CD4-positive, alpha-beta T cell treated with Interleukin-2 at 100 ng/mL for 4 hours (primary cell): ENCODE results near the gene IL11RA.

ENCODE experiments used
- DNase-seq: peaks from one replicate; pipeline ENCODE4 v3.0.0-alpha.2; 2020; ENCODE audit warnings: low spot score

The IL11RA gene

DNA sequence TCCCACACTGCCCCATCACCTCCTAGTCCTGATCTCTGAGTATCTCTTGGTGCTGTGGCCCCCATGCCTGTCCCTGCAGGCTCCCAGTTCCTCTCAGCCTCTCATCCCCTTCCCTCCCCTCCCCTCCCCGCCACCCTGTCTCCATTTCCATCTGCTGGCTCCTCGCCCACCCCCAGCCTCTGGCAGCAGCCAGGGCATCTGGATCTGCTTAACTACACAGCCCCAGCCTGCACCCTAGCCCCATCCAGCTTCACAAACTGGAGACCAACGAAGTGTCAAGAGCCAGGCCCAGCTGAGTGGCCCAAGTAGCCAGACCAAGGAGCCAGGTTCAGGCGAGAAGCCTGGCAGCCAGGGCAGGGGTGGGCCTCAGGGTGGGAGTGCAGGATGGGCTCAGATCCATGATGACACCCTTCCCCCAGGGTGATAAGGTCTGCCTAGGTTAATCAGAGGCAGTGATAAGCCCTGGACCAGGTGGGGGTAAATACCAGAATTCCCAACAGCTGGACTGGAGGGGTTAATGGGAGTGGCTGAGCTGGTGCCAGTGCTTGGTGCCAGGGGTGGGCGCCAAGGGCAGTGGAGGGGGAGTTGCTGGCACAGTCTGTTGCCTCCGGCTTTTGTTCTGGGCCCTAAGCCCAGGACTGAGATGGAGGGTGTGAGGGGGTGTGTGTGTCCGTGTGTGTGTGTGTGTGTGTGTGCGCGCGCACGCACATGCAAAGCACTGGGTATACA, 2.5 kb downstream of the IL11RA start:
- DNase-seq: no peak

- DNase-seq: no peak
Observed at GRCh38 chr9:34655394-34655793, 3.4 kb downstream of the IL11RA start.

GRCh38 chr9:34656992-34657391, 5.0 kb downstream of the IL11RA start:
- DNase-seq: no peak

- no peak for DNase-seq
Observed at GRCh38 chr9:34658461-34658860, 6.5 kb downstream of the IL11RA start.

- DNase-seq: peak; percentile 32
Observed at GRCh38 chr9:34659592-34660253, 7.7 kb downstream of the IL11RA start.

DNA sequence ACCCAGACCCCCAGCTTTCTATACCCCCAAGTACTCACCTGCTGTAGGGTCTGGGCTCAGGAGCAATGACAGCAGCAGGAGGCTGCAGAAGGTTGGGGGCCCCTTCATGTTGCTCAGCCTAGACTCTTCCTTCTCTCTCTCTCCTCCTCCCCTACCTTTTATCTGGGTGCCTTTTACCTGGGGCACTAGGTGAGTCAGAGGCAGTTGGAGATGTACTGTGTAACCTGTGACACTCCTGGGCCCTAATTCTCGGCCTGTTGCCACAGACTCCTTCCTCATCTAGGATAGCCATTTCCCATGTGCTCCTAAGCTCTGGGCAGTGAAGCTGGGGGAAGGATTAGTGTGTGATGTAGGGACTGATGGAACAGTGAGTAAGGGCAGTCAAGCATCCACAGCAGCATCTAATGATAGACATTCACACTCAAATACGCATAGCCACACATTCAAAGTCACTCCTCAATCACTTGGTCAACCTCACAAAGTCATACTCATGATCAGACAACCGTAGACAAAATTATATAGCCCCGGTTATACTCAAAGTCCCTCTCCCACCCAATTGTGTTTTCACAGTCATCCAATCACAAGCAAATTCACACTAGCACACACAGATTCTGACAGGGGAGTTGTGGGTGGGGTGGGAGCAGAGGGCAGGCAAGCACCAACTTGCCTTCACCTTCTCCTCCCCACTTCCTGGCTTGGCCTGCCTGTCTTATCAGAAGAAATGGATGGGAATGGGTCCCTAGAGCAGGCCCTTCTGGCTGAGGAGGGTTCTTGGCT, 10.7 kb downstream of the IL11RA start, which contains the start of gene CCL27:
TSS of gene CCL27 (minus strand) at position 132 of the 777 bp plus-strand sequence. CDS start at position 108, 24 bp downstream.
- peak; percentile 67 for DNase-seq

DNA sequence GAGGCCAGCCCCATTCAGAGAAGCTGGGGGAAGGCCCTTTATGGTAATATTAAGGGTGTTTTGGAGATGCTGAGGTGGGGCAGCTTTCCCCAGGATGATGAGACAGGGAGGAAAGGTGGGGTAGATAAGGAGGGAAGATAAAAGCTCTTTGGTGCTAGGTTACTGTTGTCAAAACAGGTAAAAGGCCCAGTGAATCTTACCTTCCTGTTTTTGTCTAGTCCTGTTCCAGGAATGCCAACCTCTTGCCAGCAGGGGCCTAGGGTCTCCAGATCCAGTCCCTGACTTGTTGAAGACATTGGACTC, 11.3 kb downstream of the IL11RA start:
- DNase-seq: peak; percentile 87

- peak; percentile 88 for DNase-seq
Observed at GRCh38 chr9:34664281-34665066, 12.5 kb downstream of the IL11RA start.

DNA sequence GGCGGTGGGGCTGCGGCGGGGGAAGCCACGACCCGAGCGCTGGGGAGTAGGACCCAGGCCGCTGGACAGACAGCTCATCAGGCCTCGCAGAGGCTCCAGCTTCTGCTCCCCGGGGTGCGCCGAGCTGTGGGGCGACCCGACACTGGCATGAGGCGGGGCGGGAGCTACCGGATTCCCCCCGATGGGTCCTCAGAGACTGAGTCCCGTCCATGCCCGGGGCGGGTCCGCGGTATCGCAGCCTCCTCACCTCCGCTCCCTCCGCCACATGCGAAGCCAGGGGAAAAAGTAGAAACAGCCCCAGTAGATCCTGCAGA, 13.0 kb downstream of the IL11RA start:
- DNase-seq: no peak

GRCh38 chr9:34665381-34666250, 13.6 kb downstream of the IL11RA start:
- peak; percentile 92 for DNase-seq

DNA sequence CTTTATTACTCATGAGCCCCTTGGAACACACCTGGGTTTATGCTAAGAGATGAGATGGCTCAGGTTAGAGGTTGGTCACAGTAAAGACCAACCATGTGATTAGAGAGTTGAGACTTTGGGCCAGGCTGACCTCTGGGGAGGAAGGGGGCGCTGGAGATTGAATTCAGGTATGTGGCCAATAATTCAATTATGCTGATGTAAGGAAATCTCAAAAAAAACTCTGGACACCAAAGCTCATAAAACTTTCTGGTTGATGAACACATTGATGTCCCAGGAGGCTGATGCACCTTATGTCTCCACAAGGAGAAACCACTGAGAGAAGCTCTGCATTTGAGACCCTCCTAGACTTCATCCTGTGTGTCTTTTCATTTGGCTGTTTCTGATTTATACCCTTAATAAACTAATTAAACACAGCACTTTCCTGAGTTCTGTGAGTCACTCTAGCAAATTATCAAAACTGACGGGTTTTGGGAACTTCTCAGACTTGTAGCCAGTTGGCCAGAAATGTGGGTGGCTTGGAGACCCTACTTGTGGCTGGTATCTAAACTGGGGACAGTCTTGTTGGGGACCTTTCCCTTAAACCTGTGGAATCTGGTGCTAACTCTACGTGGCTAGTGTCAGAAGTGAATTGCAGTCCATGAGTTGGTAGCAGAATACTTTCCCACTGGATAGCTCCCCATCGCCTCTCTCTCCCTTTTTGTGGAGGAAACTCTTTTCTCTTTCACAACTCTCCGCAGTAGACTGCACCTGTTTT, 18.0 kb downstream of the IL11RA start:
- no peak for DNase-seq

- DNase-seq: no peak
Observed at GRCh38 chr9:34671307-34671706, 19.3 kb downstream of the IL11RA start.

DNA sequence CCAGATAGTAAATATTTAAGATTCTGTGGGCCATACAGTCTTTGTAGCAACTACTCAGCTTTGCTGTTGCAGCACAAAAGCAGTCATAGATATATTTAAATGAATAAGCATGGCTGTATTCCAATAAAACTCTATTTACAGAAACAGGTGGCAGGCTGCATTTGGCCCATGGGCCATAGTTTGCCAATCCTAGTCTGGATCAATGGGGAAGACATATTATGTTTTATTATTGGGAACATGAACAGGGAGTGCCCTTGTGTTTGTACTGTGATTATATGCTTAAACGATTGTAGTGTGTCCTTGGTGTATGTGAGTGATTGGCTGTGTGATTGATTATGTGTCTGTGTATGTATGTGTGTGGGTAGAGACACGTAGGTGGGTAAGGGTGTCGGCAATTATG, 22.5 kb downstream of the IL11RA start:
- DNase-seq: no peak

GRCh38 chr9:34675048-34675714, 23.2 kb downstream of the IL11RA start:
- peak; percentile 62 for DNase-seq

- no peak for DNase-seq
Observed at GRCh38 chr9:34675869-34676268, 23.9 kb downstream of the IL11RA start.

DNA sequence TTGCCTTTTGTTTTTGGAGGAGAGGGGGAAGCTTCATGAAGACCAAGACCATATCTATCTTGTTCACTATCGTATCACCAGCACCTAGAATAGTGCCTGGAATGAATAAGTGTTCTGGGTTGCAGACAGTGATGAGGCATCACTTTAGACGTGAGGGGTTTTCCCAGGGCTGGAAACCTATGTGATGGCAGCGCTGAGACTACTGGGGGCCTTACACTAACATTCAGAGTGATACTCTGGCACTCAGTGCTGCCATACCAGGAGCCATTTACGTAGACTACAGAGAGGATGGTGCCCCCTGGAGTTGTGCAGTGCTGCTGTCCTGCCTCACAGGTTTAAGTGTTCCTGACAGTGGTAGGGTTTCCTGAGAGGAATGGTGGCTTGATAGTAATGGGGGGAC, 32.2 kb downstream of the IL11RA start:
- DNase-seq: no peak

DNA sequence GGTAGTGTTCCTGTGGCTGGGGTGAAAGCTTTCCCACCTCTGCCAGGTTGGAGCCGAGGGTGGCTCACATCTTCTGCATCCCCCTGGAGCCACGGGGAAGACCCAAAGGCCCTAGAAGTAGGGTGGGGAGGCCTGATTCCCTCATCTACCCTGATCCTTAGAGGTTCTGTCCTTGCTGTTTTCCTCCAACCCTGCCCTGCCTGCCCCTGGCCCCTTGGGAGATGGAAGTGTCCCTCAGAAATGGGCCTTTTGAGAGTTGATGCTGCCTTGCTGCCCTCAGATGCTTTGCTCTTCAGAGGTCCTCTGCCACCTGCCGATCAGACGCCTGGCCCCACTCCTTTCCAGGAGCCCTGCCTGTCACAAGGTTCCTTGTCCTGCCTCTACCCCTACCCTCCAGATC, 32.8 kb downstream of the IL11RA start:
- DNase-seq: no peak

- no peak for DNase-seq
Observed at GRCh38 chr9:34685591-34685990, 33.6 kb downstream of the IL11RA start.

- DNase-seq: no peak
Observed at GRCh38 chr9:34686231-34686630, 34.2 kb downstream of the IL11RA start.

DNA sequence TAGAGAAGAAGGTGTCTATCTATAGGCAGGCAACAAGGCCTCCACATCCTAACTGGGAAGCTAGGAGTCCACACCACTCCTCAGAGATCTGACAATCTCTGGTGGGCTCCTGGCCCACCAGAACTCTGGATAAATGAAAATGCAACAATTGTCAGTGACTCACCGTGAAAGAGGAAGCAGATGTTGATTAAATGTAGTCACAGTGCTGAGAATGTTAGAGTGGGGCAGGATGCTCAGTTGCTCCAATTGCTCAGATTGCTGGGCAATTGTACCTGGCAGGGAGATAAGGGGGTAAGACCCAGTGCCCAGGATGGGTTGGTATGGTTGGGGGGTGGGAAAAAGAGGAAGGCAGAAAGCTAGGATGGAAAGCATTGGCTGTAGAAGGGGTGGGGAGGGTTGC, 34.7 kb downstream of the IL11RA start:
- DNase-seq: no peak
